Measurements from ENCODE around the gene GPATCH3.

The GPATCH3 gene

GRCh38 chr1:26938004-26938658 lies 37.9 kb upstream of the GPATCH3 start:
- no peaks in the 10 kb centered on the region for H3K9me3 ChIP-seq (ENCODE audit: control insufficient read depth, low read length)
- H3K27ac ChIP-seq (ENCODE audit: insufficient read depth, low read depth, low read length, poor library complexity, severe bottlenecking), result no peak overlapping the region
- WGBS, 2 experiments, result 93 to 96% methylated on average over 4 of the region's 4 CpGs
- H3K27me3 ChIP-seq (ENCODE audit: control insufficient read depth, insufficient read depth, low read length, poor library complexity, severe bottlenecking), result no peaks in the 10 kb centered on the region
- H3K36me3 ChIP-seq (ENCODE audit: control insufficient read depth, insufficient read depth, low read length), result peaks cover 25% of the 10 kb centered on the region
- H3K4me3 ChIP-seq (ENCODE audit: insufficient read depth, low read depth, low read length), result no peak overlapping the region
- H3K4me1 ChIP-seq (ENCODE audit: control insufficient read depth, insufficient read depth, low read length), result no peaks in the 10 kb centered on the region

- no peaks in the 10 kb centered on the region for H3K27me3 ChIP-seq (ENCODE audit: control insufficient read depth, insufficient read depth, low read length, poor library complexity, severe bottlenecking)
- H3K36me3 ChIP-seq (ENCODE audit: control insufficient read depth, insufficient read depth, low read length), result peaks cover 26% of the 10 kb centered on the region
Observed at GRCh38 chr1:26936823-26937222, 36.6 kb upstream of the GPATCH3 start.

GRCh38 chr1:26932531-26932930 lies 32.3 kb upstream of the GPATCH3 start:
- Histone ChIP-seq H3K27me3 (ENCODE audit: control insufficient read depth, insufficient read depth, low read length, poor library complexity, severe bottlenecking) (no peaks in the 10 kb centered on the region), H3K4me3 (ENCODE audit: insufficient read depth, low read depth, low read length) (no peak overlapping the region), H3K9me3 (ENCODE audit: control insufficient read depth, low read length) (no peaks in the 10 kb centered on the region), H3K36me3 (ENCODE audit: control insufficient read depth, insufficient read depth, low read length) (peaks cover 35% of the 10 kb centered on the region), H3K27ac (ENCODE audit: insufficient read depth, low read depth, low read length, poor library complexity, severe bottlenecking) (no peak overlapping the region), H3K4me1 (ENCODE audit: control insufficient read depth, insufficient read depth, low read length) (no peaks in the 10 kb centered on the region)
- WGBS, 2 experiments, result 90 to 100% methylated on average over 1 to 3 of the region's 3 CpGs

More at GRCh38 chr1:26936823-26937222, 36.6 kb upstream of the GPATCH3 start:
- no peak overlapping the region for H3K27ac ChIP-seq (ENCODE audit: insufficient read depth, low read depth, low read length, poor library complexity, severe bottlenecking)
- no peaks in the 10 kb centered on the region for H3K9me3 ChIP-seq (ENCODE audit: control insufficient read depth, low read length)
- H3K4me3 ChIP-seq (ENCODE audit: insufficient read depth, low read depth, low read length), result no peak overlapping the region
- 90 to 93% methylated on average over 4 to 6 of the region's 6 CpGs for WGBS, 2 experiments
- H3K4me1 ChIP-seq (ENCODE audit: control insufficient read depth, insufficient read depth, low read length), result no peaks in the 10 kb centered on the region

GRCh38 chr1:26923711-26924110 lies 23.4 kb upstream of the GPATCH3 start:
- no peak overlapping the region for H3K4me3 ChIP-seq (ENCODE audit: insufficient read depth, low read depth, low read length)
- H3K9me3 ChIP-seq (ENCODE audit: control insufficient read depth, low read length), result no peaks in the 10 kb centered on the region
- WGBS, 2 experiments, result 96 to 98% methylated on average over 3 of the region's 3 CpGs
- no peak overlapping the region for H3K27ac ChIP-seq (ENCODE audit: insufficient read depth, low read depth, low read length, poor library complexity, severe bottlenecking)
- peaks cover 36% of the 10 kb centered on the region for H3K36me3 ChIP-seq (ENCODE audit: control insufficient read depth, insufficient read depth, low read length)
- no peaks in the 10 kb centered on the region for H3K27me3 ChIP-seq (ENCODE audit: control insufficient read depth, insufficient read depth, low read length, poor library complexity, severe bottlenecking)
- H3K4me1 ChIP-seq (ENCODE audit: control insufficient read depth, insufficient read depth, low read length), result peaks cover 11% of the 10 kb centered on the region

- H3K9me3 ChIP-seq (ENCODE audit: control insufficient read depth, low read length), result no peaks in the 10 kb centered on the region
- H3K4me1 ChIP-seq (ENCODE audit: control insufficient read depth, insufficient read depth, low read length), result peaks cover 11% of the 10 kb centered on the region
- 88 to 90% methylated on average over 3 of the region's 3 CpGs for WGBS, 2 experiments
- peak overlapping the region; percentile 88 for H3K4me3 ChIP-seq (ENCODE audit: insufficient read depth, low read depth, low read length)
- H3K36me3 ChIP-seq (ENCODE audit: control insufficient read depth, insufficient read depth, low read length), result peaks cover 31% of the 10 kb centered on the region
- no peaks in the 10 kb centered on the region for H3K27me3 ChIP-seq (ENCODE audit: control insufficient read depth, insufficient read depth, low read length, poor library complexity, severe bottlenecking)
- no peak overlapping the region for H3K27ac ChIP-seq (ENCODE audit: insufficient read depth, low read depth, low read length, poor library complexity, severe bottlenecking)
Observed at GRCh38 chr1:26922901-26923300, 22.6 kb upstream of the GPATCH3 start.

- Histone ChIP-seq H3K4me3 (ENCODE audit: insufficient read depth, low read depth, low read length) (peak overlapping the region; percentile 88), H3K9me3 (ENCODE audit: control insufficient read depth, low read length) (no peaks in the 10 kb centered on the region), H3K4me1 (ENCODE audit: control insufficient read depth, insufficient read depth, low read length) (peaks cover 11% of the 10 kb centered on the region), H3K27ac (ENCODE audit: insufficient read depth, low read depth, low read length, poor library complexity, severe bottlenecking) (no peak overlapping the region), H3K27me3 (ENCODE audit: control insufficient read depth, insufficient read depth, low read length, poor library complexity, severe bottlenecking) (no peaks in the 10 kb centered on the region), H3K36me3 (ENCODE audit: control insufficient read depth, insufficient read depth, low read length) (peaks cover 27% of the 10 kb centered on the region)
- WGBS, 2 experiments, result 55 to 61% methylated on average over 6 of the region's 6 CpGs
Observed at GRCh38 chr1:26922431-26922729, 22.1 kb upstream of the GPATCH3 start.

GRCh38 chr1:26921540-26922430 lies 21.5 kb upstream of the GPATCH3 start, which contains the start of gene NUDC:
TSS of gene NUDC (plus strand) at chr1:26921743. CDS start at chr1:26921849, 106 bp downstream.
- H3K36me3 ChIP-seq (ENCODE audit: control insufficient read depth, insufficient read depth, low read length), result peaks cover 22% of the 10 kb centered on the region
- peaks cover 11% of the 10 kb centered on the region for H3K4me1 ChIP-seq (ENCODE audit: control insufficient read depth, insufficient read depth, low read length)
- no peaks in the 10 kb centered on the region for H3K27me3 ChIP-seq (ENCODE audit: control insufficient read depth, insufficient read depth, low read length, poor library complexity, severe bottlenecking)
- no peaks in the 10 kb centered on the region for H3K9me3 ChIP-seq (ENCODE audit: control insufficient read depth, low read length)
- peak within 1 kb of the TSS; percentile 52 for H3K27ac ChIP-seq (ENCODE audit: insufficient read depth, low read depth, low read length, poor library complexity, severe bottlenecking)
- peak within 1 kb of the TSS; percentile 88 for H3K4me3 ChIP-seq (ENCODE audit: insufficient read depth, low read depth, low read length)
- 1% methylated on average over 83 of the region's 83 CpGs for WGBS, 2 experiments

GRCh38 chr1:26921126-26921539 lies 20.9 kb upstream of the GPATCH3 start:
- Histone ChIP-seq H3K27ac (ENCODE audit: insufficient read depth, low read depth, low read length, poor library complexity, severe bottlenecking) (no peak overlapping the region), H3K36me3 (ENCODE audit: control insufficient read depth, insufficient read depth, low read length) (peaks cover 16% of the 10 kb centered on the region), H3K27me3 (ENCODE audit: control insufficient read depth, insufficient read depth, low read length, poor library complexity, severe bottlenecking) (no peaks in the 10 kb centered on the region), H3K4me1 (ENCODE audit: control insufficient read depth, insufficient read depth, low read length) (peaks cover 11% of the 10 kb centered on the region), H3K4me3 (ENCODE audit: insufficient read depth, low read depth, low read length) (peak overlapping the region; percentile 88), H3K9me3 (ENCODE audit: control insufficient read depth, low read length) (no peaks in the 10 kb centered on the region)
- WGBS, 2 experiments, result 31 to 40% methylated on average over 7 of the region's 7 CpGs

GRCh38 chr1:26915204-26915842 lies 15.1 kb upstream of the GPATCH3 start:
- Histone ChIP-seq H3K27me3 (ENCODE audit: control insufficient read depth, insufficient read depth, low read length, poor library complexity, severe bottlenecking) (no peaks in the 10 kb centered on the region), H3K36me3 (ENCODE audit: control insufficient read depth, insufficient read depth, low read length) (no peaks in the 10 kb centered on the region), H3K9me3 (ENCODE audit: control insufficient read depth, low read length) (no peaks in the 10 kb centered on the region), H3K4me1 (ENCODE audit: control insufficient read depth, insufficient read depth, low read length) (no peaks in the 10 kb centered on the region), H3K4me3 (ENCODE audit: insufficient read depth, low read depth, low read length) (no peak overlapping the region), H3K27ac (ENCODE audit: insufficient read depth, low read depth, low read length, poor library complexity, severe bottlenecking) (no peak overlapping the region)
- WGBS, 2 experiments, result 79 to 82% methylated on average over 5 of the region's 5 CpGs
